ENCODE results near the gene MKRN3. TPM values are rescaled to one million over a fixed set of nuclear protein-coding genes. Genes with fewer than 3 reads are reported as not detected.

Gene MKRN3
- total and polyA plus RNA-seq, 10 of the 15 experiments (the other 5 are each of a cell fraction or from before 2014, with no cell fraction given): 0.30 to 1.1 TPM; not detected in 8

- 72% methylated on average over 14 of the region's 14 CpGs for WGBS (ENCODE audit: insufficient coverage, insufficient replicate concordance, low lambda C conversion rate, missing lambda C conversion rate)
- ChIA-PET SMC1A (ENCODE audit: uncharacterized antibody, unreplicated experiment) (no interaction called here), RAD21 (ENCODE audit: unreplicated experiment) (no interaction called here), POLR2A (no interaction called here), CTCF (no interaction called here)
- no peaks in the 10 kb centered on the region for H3K4me1 ChIP-seq (ENCODE audit: control insufficient read depth, insufficient read depth, low read length)
- H3K9me3 ChIP-seq (replicated peaks; ENCODE audit: control insufficient read depth, insufficient read depth, low read length): no peaks in the 10 kb centered on the region; the same call in 2 of the 3 replicates
- no peak overlapping the region for H3K27ac ChIP-seq (ENCODE audit: control insufficient read depth, insufficient read depth)
- H3K36me3 ChIP-seq (ENCODE audit: control insufficient read depth in 2 of 2, insufficient read depth in 2 of 2, low read length in 1 of 2): no peaks in the 10 kb centered on the region
- TF ChIP-seq CREM (IDR thresholded peaks at IDR 0.05; ENCODE audit: low read depth) (no peak), CHD4 (IDR thresholded peaks at IDR 0.05) (no peak), LARP7 (IDR thresholded peaks at IDR 0.05) (no peak), ZNF592 (IDR thresholded peaks at IDR 0.05) (no peak), YY1 (IDR thresholded peaks at IDR 0.05; ENCODE audit: low read depth, low read length) (no peak), TBL1XR1 (IDR thresholded peaks at IDR 0.05; ENCODE audit: low read depth, low read length) (no peak), ZNF384 (IDR thresholded peaks at IDR 0.05; ENCODE audit: borderline replicate concordance, low read depth, low read length) (no peak), HCFC1 (IDR thresholded peaks at IDR 0.05; ENCODE audit: low read length) (no peak), CHD2 (IDR thresholded peaks at IDR 0.05; ENCODE audit: borderline replicate concordance, low read depth, low read length) (no peak), RELA (IDR thresholded peaks at IDR 0.05; ENCODE audit: borderline replicate concordance, partially characterized antibody) (no peak)
- no peak overlapping the region for H3K4me3 ChIP-seq
- intact Hi-C loops (cut with micrococcal nuclease; ENCODE audit: unreplicated experiment) (no loop called here), in situ Hi-C loops (cut with MboI) (no loop called here)
- FAIRE-seq (no peak), DNase-seq (ENCODE audit: low read depth, low spot score) (no peak), ATAC-seq (no peak)
- no peaks in the 10 kb centered on the region for H3K79me2 ChIP-seq (ENCODE audit: control insufficient read depth, insufficient read depth, low read length)
- H4K20me1 ChIP-seq (ENCODE audit: control insufficient read depth, insufficient read depth): no peaks in the 10 kb centered on the region
- no peaks in the 10 kb centered on the region for H3K27me3 ChIP-seq (replicated peaks in 1 of 2; ENCODE audit: control insufficient read depth in 2 of 2, insufficient read depth in 2 of 2, low read length in 1 of 2)
- no peak overlapping the region for H3K4me2 ChIP-seq (ENCODE audit: control insufficient read depth, insufficient read depth)
- H3K9ac ChIP-seq (ENCODE audit: control insufficient read depth, insufficient read depth, low read length): no peak overlapping the region
- no peak overlapping the region for H2AFZ ChIP-seq (ENCODE audit: control insufficient read depth, low read depth, low read length)
- no TSS peak for BruUV-seq (replicated peaks)
Observed at GRCh38 chr15:23564821-23565394, 566 bp upstream of the MKRN3 start.

Data from GM12878 (cell line).